GM12891 (cell line): ENCODE measurements around the gene NTNG1.

Experiments
- POLR2A ChIP-seq: IDR thresholded peaks from 2 replicates; pipeline ENCODE4 v1.6.1; 2011; ENCODE audit warnings: low read depth, low read length, control low read depth
- POLR2AphosphoS5 ChIP-seq: IDR thresholded peaks from 2 replicates; pipeline ENCODE4 v1.6.1; 2011; ENCODE audit warnings: low read depth, low read length, control low read depth
- TAF1 ChIP-seq: IDR thresholded peaks from 2 replicates; pipeline ENCODE4 v1.6.1; 2011; ENCODE audit warnings: low read depth, low read length, control low read depth

GRCh38 chr1:107436552-107437241 lies 295.9 kb downstream of the NTNG1 start:
- no peak for TF ChIP-seq POLR2A
- no peak for TF ChIP-seq POLR2AphosphoS5
- TF ChIP-seq TAF1, result no peak
